ENCODE results near the gene CALHM4. TPM values are rescaled to one million over a fixed set of nuclear protein-coding genes. Genes with fewer than 3 reads are reported as not detected.
"Not testable (repeated sequence)": the region's sequence is repeated elsewhere in the genome, so short reads cannot be mapped to it uniquely, and the experiment has no call there.

Gene CALHM4
- total RNA-seq, 1 experiment from 2014 or later: not detected

GRCh38 chr6:116603916-116604315, 50.4 kb downstream of the CALHM4 start:
- not testable (repeated sequence) for DNase-seq, H3K36me3 ChIP-seq, H3K4me3 ChIP-seq, H3K9me3 ChIP-seq, H3K27me3 ChIP-seq

GRCh38 chr6:116604868-116605267, 51.3 kb downstream of the CALHM4 start:
- not testable (repeated sequence) for H3K9me3 ChIP-seq, H3K27me3 ChIP-seq, H3K36me3 ChIP-seq, DNase-seq, H3K4me3 ChIP-seq

GRCh38 chr6:116605935-116606334, 52.4 kb downstream of the CALHM4 start:
- no peak for DNase-seq
- Histone ChIP-seq H3K4me3 (no peak overlapping the region), H3K36me3 (no peaks in the 10 kb centered on the region; the same call in 1 of the 2 replicates), H3K9me3 (no peaks in the 10 kb centered on the region), H3K27me3 (no peaks in the 10 kb centered on the region)

Other genes starting within 250 kb of the CALHM4 start
- 5.4 and 6.4 TPM in 2 replicates for gene DSE, start 182.8 kb upstream of the CALHM4 start, total RNA-seq (2014; rRNA removed; shearing (Covaris generic); ENCODE audit: low replicate concordance)
- gene CALHM6, start 92.4 kb upstream of the CALHM4 start, total RNA-seq (2014; rRNA removed; shearing (Covaris generic); ENCODE audit: low replicate concordance): 0.16 and 1.7 TPM in 2 replicates
- gene CALHM5, start 42.1 kb upstream of the CALHM4 start, total RNA-seq (2014; rRNA removed; shearing (Covaris generic); ENCODE audit: low replicate concordance): 0.49 and 0.81 TPM in 2 replicates
- not detected in 2 replicates for gene TRAPPC3L, start 8.1 kb upstream of the CALHM4 start, total RNA-seq (2014; rRNA removed; shearing (Covaris generic); ENCODE audit: low replicate concordance)
- 45.3 and 131 TPM in 2 replicates for gene RWDD1, start 17.8 kb downstream of the CALHM4 start, total RNA-seq (2014; rRNA removed; shearing (Covaris generic); ENCODE audit: low replicate concordance)
- 0.20 TPM in 1 of 2 replicates, not detected in the other for gene RSPH4A, start 62.7 kb downstream of the CALHM4 start, total RNA-seq (2014; rRNA removed; shearing (Covaris generic); ENCODE audit: low replicate concordance)
- gene ZUP1, start 115.0 kb downstream of the CALHM4 start, total RNA-seq (2014; rRNA removed; shearing (Covaris generic); ENCODE audit: low replicate concordance): 9.6 and 15.7 TPM in 2 replicates
- 2.8 and 9.5 TPM in 2 replicates for gene KPNA5, start 127.5 kb downstream of the CALHM4 start, total RNA-seq (2014; rRNA removed; shearing (Covaris generic); ENCODE audit: low replicate concordance)
- 0.26 TPM in 1 of 2 replicates, not detected in the other for gene FAM162B, start 212.0 kb downstream of the CALHM4 start, total RNA-seq (2014; rRNA removed; shearing (Covaris generic); ENCODE audit: low replicate concordance)

Data from MG63 (cell line).